ENCODE data around the gene SPECC1. TPM values are rescaled to one million over a fixed set of nuclear protein-coding genes. Genes with fewer than 3 reads are reported as not detected.
A peak's percentile ranks its signal among the peaks of the same experiment; 100 is the strongest.

SPECC1 gene
- total and polyA plus RNA-seq, 2 donors (not counting 1 experiment from before 2014, with no cell fraction given), result 13.4 to 30.9 TPM

GRCh38 chr17:19996086-19996485 is 13.1 kb upstream of the SPECC1 start:
- Histone ChIP-seq H3K4me2 (ENCODE audit: extremely low read depth, insufficient read depth, low read length) (no peak overlapping the region), H3K9ac (ENCODE audit: insufficient read depth, low read length) (no peak overlapping the region), H3K4me1 (ENCODE audit: control insufficient read depth, extremely low read depth, insufficient read depth, low read length) (no peaks in the 10 kb centered on the region), H3K9me3 (ENCODE audit: control insufficient read depth, insufficient read depth, low read depth, low read length) (no peaks in the 10 kb centered on the region), H3K27me3 (ENCODE audit: control insufficient read depth, insufficient read depth, low read length) (no peaks in the 10 kb centered on the region), H2AFZ (ENCODE audit: low read length) (no peak overlapping the region), H3K4me3 (replicated peaks in 1 of 4; ENCODE audit: control extremely low read depth in 1 of 4, insufficient read depth in 1 of 4, low read depth in 3 of 4, low read length in 4 of 4) (no peak overlapping the region), H3K27ac (ENCODE audit: insufficient read depth, low read length) (no peak overlapping the region), H4K20me1 (ENCODE audit: control insufficient read depth, extremely low read depth, insufficient read depth, low read length) (no peaks in the 10 kb centered on the region), H3K36me3 (ENCODE audit: control insufficient read depth, insufficient read depth, low read length) (no peaks in the 10 kb centered on the region), H3K79me2 (ENCODE audit: control insufficient read depth, insufficient read depth, low read length) (no peaks in the 10 kb centered on the region)
- no peak for TF ChIP-seq EZH2 (IDR thresholded peaks at IDR 0.05; ENCODE audit: low read length, missing control alignments)
- TF ChIP-seq, protein P1, sequence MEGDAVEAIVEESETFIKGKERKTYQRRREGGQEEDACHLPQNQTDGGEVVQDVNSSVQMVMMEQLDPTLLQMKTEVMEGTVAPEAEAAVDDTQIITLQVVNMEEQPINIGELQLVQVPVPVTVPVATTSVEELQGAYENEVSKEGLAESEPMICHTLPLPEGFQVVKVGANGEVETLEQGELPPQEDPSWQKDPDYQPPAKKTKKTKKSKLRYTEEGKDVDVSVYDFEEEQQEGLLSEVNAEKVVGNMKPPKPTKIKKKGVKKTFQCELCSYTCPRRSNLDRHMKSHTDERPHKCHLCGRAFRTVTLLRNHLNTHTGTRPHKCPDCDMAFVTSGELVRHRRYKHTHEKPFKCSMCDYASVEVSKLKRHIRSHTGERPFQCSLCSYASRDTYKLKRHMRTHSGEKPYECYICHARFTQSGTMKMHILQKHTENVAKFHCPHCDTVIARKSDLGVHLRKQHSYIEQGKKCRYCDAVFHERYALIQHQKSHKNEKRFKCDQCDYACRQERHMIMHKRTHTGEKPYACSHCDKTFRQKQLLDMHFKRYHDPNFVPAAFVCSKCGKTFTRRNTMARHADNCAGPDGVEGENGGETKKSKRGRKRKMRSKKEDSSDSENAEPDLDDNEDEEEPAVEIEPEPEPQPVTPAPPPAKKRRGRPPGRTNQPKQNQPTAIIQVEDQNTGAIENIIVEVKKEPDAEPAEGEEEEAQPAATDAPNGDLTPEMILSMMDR (conservative IDR thresholded peaks at IDR 0.05 in 1 of 2, IDR thresholded peaks at IDR 0.05 in 1 of 2; ENCODE audit: low read depth in 1 of 2, low read length in 2 of 2), result no peak
- DNase-seq (ENCODE audit: low read depth in 2 of 2), result no peak

- H3K4me1 ChIP-seq (ENCODE audit: control insufficient read depth, extremely low read depth, insufficient read depth, low read length), result no peaks in the 10 kb centered on the region
- H3K4me2 ChIP-seq (ENCODE audit: extremely low read depth, insufficient read depth, low read length), result no peak overlapping the region
- H4K20me1 ChIP-seq (ENCODE audit: control insufficient read depth, extremely low read depth, insufficient read depth, low read length), result no peaks in the 10 kb centered on the region
- DNase-seq (ENCODE audit: low read depth in 2 of 2), result no peak
- H3K27me3 ChIP-seq (ENCODE audit: control insufficient read depth, insufficient read depth, low read length), result no peaks in the 10 kb centered on the region
- no peaks in the 10 kb centered on the region for H3K79me2 ChIP-seq (ENCODE audit: control insufficient read depth, insufficient read depth, low read length)
- no peaks in the 10 kb centered on the region for H3K9me3 ChIP-seq (ENCODE audit: control insufficient read depth, insufficient read depth, low read depth, low read length)
- H3K9ac ChIP-seq (ENCODE audit: insufficient read depth, low read length), result no peak overlapping the region
- no peak overlapping the region for H2AFZ ChIP-seq (ENCODE audit: low read length)
- H3K36me3 ChIP-seq (ENCODE audit: control insufficient read depth, insufficient read depth, low read length), result no peaks in the 10 kb centered on the region
- H3K4me3 ChIP-seq (replicated peaks in 1 of 4; ENCODE audit: control extremely low read depth in 1 of 4, insufficient read depth in 1 of 4, low read depth in 3 of 4, low read length in 4 of 4), result no peak overlapping the region
- no peak overlapping the region for H3K27ac ChIP-seq (ENCODE audit: insufficient read depth, low read length)
- TF ChIP-seq, protein P1 (conservative IDR thresholded peaks at IDR 0.05 in 1 of 2, IDR thresholded peaks at IDR 0.05 in 1 of 2; ENCODE audit: low read depth in 1 of 2, low read length in 2 of 2), result no peak
- no peak for TF ChIP-seq EZH2 (IDR thresholded peaks at IDR 0.05; ENCODE audit: low read length, missing control alignments)
Observed at GRCh38 chr17:19996502-19996901, 12.7 kb upstream of the SPECC1 start.

DNA sequence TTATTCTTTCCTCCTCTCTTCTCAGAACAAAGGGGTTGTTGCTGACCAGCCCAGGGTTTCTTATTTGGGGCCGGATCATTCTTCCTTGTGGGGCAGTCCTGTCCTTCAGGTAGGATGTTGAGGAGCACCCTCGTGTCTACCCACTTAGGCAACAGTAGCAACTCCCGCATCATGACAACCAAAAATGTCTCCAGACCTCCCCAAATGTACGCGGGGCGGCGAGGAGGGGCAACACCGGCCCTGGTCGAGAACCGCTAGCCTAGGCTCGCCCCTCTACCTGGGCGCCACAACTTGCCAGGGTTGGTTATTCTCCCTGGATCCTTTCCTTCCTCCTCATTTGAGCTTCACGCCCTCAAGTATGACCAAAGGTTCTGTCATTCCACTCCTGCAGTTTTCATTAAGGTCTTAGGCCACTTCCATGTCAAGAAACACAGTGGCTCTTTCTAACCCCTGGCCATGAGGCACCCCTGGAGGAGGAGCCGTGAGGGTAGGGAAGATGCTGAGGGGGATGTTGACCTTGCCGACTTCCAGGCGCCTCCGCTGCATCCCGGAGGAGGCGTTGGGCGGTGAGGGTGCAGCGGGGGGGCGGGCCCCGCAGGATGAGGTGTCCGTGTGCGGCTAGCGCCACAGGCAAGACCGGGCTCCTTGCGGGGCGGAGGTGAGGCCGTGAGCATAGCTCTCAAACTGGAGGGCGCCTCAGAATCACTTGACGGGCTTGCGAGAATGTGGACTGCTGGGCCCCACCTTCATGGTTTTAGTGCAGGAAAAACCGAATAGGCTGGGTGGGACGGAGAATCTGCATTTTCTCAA is 712 bp upstream of the SPECC1 start:
- TF ChIP-seq, protein P1 (conservative IDR thresholded peaks at IDR 0.05 in 1 of 2, IDR thresholded peaks at IDR 0.05 in 1 of 2; ENCODE audit: low read depth in 1 of 2, low read length in 2 of 2), result no peak
- TF ChIP-seq EZH2 (IDR thresholded peaks at IDR 0.05; ENCODE audit: low read length, missing control alignments), result no peak
- H3K4me3 ChIP-seq (replicated peaks in 1 of 4; ENCODE audit: control extremely low read depth in 1 of 4, insufficient read depth in 1 of 4, low read depth in 3 of 4, low read length in 4 of 4), result peak overlapping the region; percentile 43 to 77 (median 71)
- peaks cover 3% of the 10 kb centered on the region for H3K4me1 ChIP-seq (ENCODE audit: control insufficient read depth, extremely low read depth, insufficient read depth, low read length)
- DNase-seq (ENCODE audit: low read depth in 2 of 2), result peak in 1 of 2 donors; percentile 25
- H3K27me3 ChIP-seq (ENCODE audit: control insufficient read depth, insufficient read depth, low read length), result peaks cover 9% of the 10 kb centered on the region
- H3K9me3 ChIP-seq (ENCODE audit: control insufficient read depth, insufficient read depth, low read depth, low read length), result no peaks in the 10 kb centered on the region
- H3K79me2 ChIP-seq (ENCODE audit: control insufficient read depth, insufficient read depth, low read length), result no peaks in the 10 kb centered on the region
- H2AFZ ChIP-seq (ENCODE audit: low read length), result peak overlapping the region; percentile 94
- no peaks in the 10 kb centered on the region for H4K20me1 ChIP-seq (ENCODE audit: control insufficient read depth, extremely low read depth, insufficient read depth, low read length)
- no peaks in the 10 kb centered on the region for H3K36me3 ChIP-seq (ENCODE audit: control insufficient read depth, insufficient read depth, low read length)
- peak overlapping the region; percentile 99 for H3K4me2 ChIP-seq (ENCODE audit: extremely low read depth, insufficient read depth, low read length)
- no peak overlapping the region for H3K27ac ChIP-seq (ENCODE audit: insufficient read depth, low read length)
- H3K9ac ChIP-seq (ENCODE audit: insufficient read depth, low read length), result peak overlapping the region; percentile 32

Data from fibroblast of lung (primary cell).